ENCODE data around the gene WDR88.
"Not testable (repeated sequence)": the region's sequence is repeated elsewhere in the genome, so short reads cannot be mapped to it uniquely, and the experiment has no call there.

The WDR88 gene

GRCh38 chr19:33166037-33166436 lies 34.1 kb downstream of the WDR88 start:
- not testable (repeated sequence) for DNase-seq (ENCODE audit: low read depth, low spot score); H3K4me3 ChIP-seq (ENCODE audit: low read length); H3K9me3 ChIP-seq (ENCODE audit: control insufficient read depth, insufficient read depth, low read length); H3K27ac ChIP-seq (ENCODE audit: low read length); H3K36me3 ChIP-seq (ENCODE audit: control insufficient read depth, insufficient read depth, low read length); H3K27me3 ChIP-seq (ENCODE audit: control insufficient read depth, insufficient read depth, low read length); H3K4me1 ChIP-seq (ENCODE audit: control insufficient read depth, insufficient read depth, low read length)
- WGBS (ENCODE audit: insufficient coverage, insufficient read length), result no CpG with 5 or more reads among the region's 6 CpGs

GRCh38 chr19:33167438-33167837 lies 35.5 kb downstream of the WDR88 start:
- H3K27me3 ChIP-seq (ENCODE audit: control insufficient read depth, insufficient read depth, low read length), result no peaks in the 10 kb centered on the region
- no peaks in the 10 kb centered on the region for H3K9me3 ChIP-seq (ENCODE audit: control insufficient read depth, insufficient read depth, low read length)
- WGBS (ENCODE audit: insufficient coverage, insufficient read length), result no CpG with 5 or more reads among the region's 1 CpG
- H3K36me3 ChIP-seq (ENCODE audit: control insufficient read depth, insufficient read depth, low read length), result no peaks in the 10 kb centered on the region
- no peak overlapping the region for H3K27ac ChIP-seq (ENCODE audit: low read length)
- DNase-seq (ENCODE audit: low read depth, low spot score), result no peak
- no peaks in the 10 kb centered on the region for H3K4me1 ChIP-seq (ENCODE audit: control insufficient read depth, insufficient read depth, low read length)
- H3K4me3 ChIP-seq (ENCODE audit: low read length), result no peak overlapping the region

- no peaks in the 10 kb centered on the region for H3K27me3 ChIP-seq (ENCODE audit: control insufficient read depth, insufficient read depth, low read length)
- no peak for DNase-seq (ENCODE audit: low read depth, low spot score)
- no peaks in the 10 kb centered on the region for H3K36me3 ChIP-seq (ENCODE audit: control insufficient read depth, insufficient read depth, low read length)
- no peak overlapping the region for H3K4me3 ChIP-seq (ENCODE audit: low read length)
- WGBS (ENCODE audit: insufficient coverage, insufficient read length), result no CpG with 5 or more reads among the region's 1 CpG
- no peaks in the 10 kb centered on the region for H3K4me1 ChIP-seq (ENCODE audit: control insufficient read depth, insufficient read depth, low read length)
- no peaks in the 10 kb centered on the region for H3K9me3 ChIP-seq (ENCODE audit: control insufficient read depth, insufficient read depth, low read length)
- no peak overlapping the region for H3K27ac ChIP-seq (ENCODE audit: low read length)
Measured at GRCh38 chr19:33168528-33168927, 36.6 kb downstream of the WDR88 start.

- Histone ChIP-seq H3K27me3 (ENCODE audit: control insufficient read depth, insufficient read depth, low read length) (no peaks in the 10 kb centered on the region), H3K9me3 (ENCODE audit: control insufficient read depth, insufficient read depth, low read length) (no peaks in the 10 kb centered on the region), H3K36me3 (ENCODE audit: control insufficient read depth, insufficient read depth, low read length) (no peaks in the 10 kb centered on the region), H3K27ac (ENCODE audit: low read length) (no peak overlapping the region), H3K4me3 (ENCODE audit: low read length) (no peak overlapping the region), H3K4me1 (ENCODE audit: control insufficient read depth, insufficient read depth, low read length) (no peaks in the 10 kb centered on the region)
- no CpG with 5 or more reads among the region's 1 CpG for WGBS (ENCODE audit: insufficient coverage, insufficient read length)
- no peak for DNase-seq (ENCODE audit: low read depth, low spot score)
Measured at GRCh38 chr19:33171222-33171795, 39.4 kb downstream of the WDR88 start.

GRCh38 chr19:33171916-33172359 lies 40.0 kb downstream of the WDR88 start:
- DNase-seq (ENCODE audit: low read depth, low spot score), result no peak
- no CpG with 5 or more reads among the region's 6 CpGs for WGBS (ENCODE audit: insufficient coverage, insufficient read length)
- H3K4me3 ChIP-seq (ENCODE audit: low read length), result no peak overlapping the region
- no peaks in the 10 kb centered on the region for H3K4me1 ChIP-seq (ENCODE audit: control insufficient read depth, insufficient read depth, low read length)
- H3K36me3 ChIP-seq (ENCODE audit: control insufficient read depth, insufficient read depth, low read length), result no peaks in the 10 kb centered on the region
- H3K27ac ChIP-seq (ENCODE audit: low read length), result no peak overlapping the region
- H3K9me3 ChIP-seq (ENCODE audit: control insufficient read depth, insufficient read depth, low read length), result no peaks in the 10 kb centered on the region
- no peaks in the 10 kb centered on the region for H3K27me3 ChIP-seq (ENCODE audit: control insufficient read depth, insufficient read depth, low read length)

GRCh38 chr19:33174186-33174585 lies 42.3 kb downstream of the WDR88 start:
- H3K4me3 ChIP-seq (ENCODE audit: low read length), result no peak overlapping the region
- no peaks in the 10 kb centered on the region for H3K27me3 ChIP-seq (ENCODE audit: control insufficient read depth, insufficient read depth, low read length)
- H3K36me3 ChIP-seq (ENCODE audit: control insufficient read depth, insufficient read depth, low read length), result no peaks in the 10 kb centered on the region
- H3K27ac ChIP-seq (ENCODE audit: low read length), result no peak overlapping the region
- WGBS (ENCODE audit: insufficient coverage, insufficient read length), result no CpG with 5 or more reads among the region's 5 CpGs
- H3K9me3 ChIP-seq (ENCODE audit: control insufficient read depth, insufficient read depth, low read length), result no peaks in the 10 kb centered on the region
- DNase-seq (ENCODE audit: low read depth, low spot score), result no peak
- H3K4me1 ChIP-seq (ENCODE audit: control insufficient read depth, insufficient read depth, low read length), result peaks cover 2% of the 10 kb centered on the region; the same call in 1 of the 2 replicates

GRCh38 chr19:33175156-33175782 lies 43.4 kb downstream of the WDR88 start:
- no peaks in the 10 kb centered on the region for H3K36me3 ChIP-seq (ENCODE audit: control insufficient read depth, insufficient read depth, low read length)
- DNase-seq (ENCODE audit: low read depth, low spot score), result no peak
- no CpG with 5 or more reads among the region's 10 CpGs for WGBS (ENCODE audit: insufficient coverage, insufficient read length)
- H3K4me3 ChIP-seq (ENCODE audit: low read length), result no peak overlapping the region
- no peaks in the 10 kb centered on the region for H3K9me3 ChIP-seq (ENCODE audit: control insufficient read depth, insufficient read depth, low read length)
- H3K4me1 ChIP-seq (ENCODE audit: control insufficient read depth, insufficient read depth, low read length), result peaks cover 2% of the 10 kb centered on the region; the same call in 1 of the 2 replicates
- no peaks in the 10 kb centered on the region for H3K27me3 ChIP-seq (ENCODE audit: control insufficient read depth, insufficient read depth, low read length)
- H3K27ac ChIP-seq (ENCODE audit: low read length), result no peak overlapping the region

- no peak for DNase-seq (ENCODE audit: low read depth, low spot score)
- Histone ChIP-seq H3K27me3 (ENCODE audit: control insufficient read depth, insufficient read depth, low read length) (no peaks in the 10 kb centered on the region), H3K36me3 (ENCODE audit: control insufficient read depth, insufficient read depth, low read length) (no peaks in the 10 kb centered on the region), H3K9me3 (ENCODE audit: control insufficient read depth, insufficient read depth, low read length) (no peaks in the 10 kb centered on the region), H3K4me1 (ENCODE audit: control insufficient read depth, insufficient read depth, low read length) (peaks cover 2% of the 10 kb centered on the region; the same call in 1 of the 2 replicates), H3K4me3 (ENCODE audit: low read length) (peak overlapping the region; percentile 88), H3K27ac (ENCODE audit: low read length) (no peak overlapping the region)
- no CpG with 5 or more reads among the region's 25 CpGs for WGBS (ENCODE audit: insufficient coverage, insufficient read length)
Measured at GRCh38 chr19:33175886-33176669, 44.2 kb downstream of the WDR88 start.

- Histone ChIP-seq H3K4me3 (ENCODE audit: low read length) (peak overlapping the region; percentile 88), H3K27me3 (ENCODE audit: control insufficient read depth, insufficient read depth, low read length) (no peaks in the 10 kb centered on the region), H3K27ac (ENCODE audit: low read length) (no peak overlapping the region), H3K36me3 (ENCODE audit: control insufficient read depth, insufficient read depth, low read length) (no peaks in the 10 kb centered on the region), H3K9me3 (ENCODE audit: control insufficient read depth, insufficient read depth, low read length) (no peaks in the 10 kb centered on the region), H3K4me1 (ENCODE audit: control insufficient read depth, insufficient read depth, low read length) (peaks cover 2% of the 10 kb centered on the region; the same call in 1 of the 2 replicates)
- no CpG with 5 or more reads among the region's 65 CpGs for WGBS (ENCODE audit: insufficient coverage, insufficient read length)
- DNase-seq (ENCODE audit: low read depth, low spot score), result peak; percentile 84
Measured at GRCh38 chr19:33176670-33177416, 44.9 kb downstream of the WDR88 start.

- no peaks in the 10 kb centered on the region for H3K36me3 ChIP-seq (ENCODE audit: control insufficient read depth, insufficient read depth, low read length)
- WGBS (ENCODE audit: insufficient coverage, insufficient read length), result no CpG with 5 or more reads among the region's 38 CpGs
- peaks cover 2% of the 10 kb centered on the region; the same call in 1 of the 2 replicates for H3K4me1 ChIP-seq (ENCODE audit: control insufficient read depth, insufficient read depth, low read length)
- no peaks in the 10 kb centered on the region for H3K9me3 ChIP-seq (ENCODE audit: control insufficient read depth, insufficient read depth, low read length)
- peak overlapping the region; percentile 60 for H3K4me3 ChIP-seq (ENCODE audit: low read length)
- no peaks in the 10 kb centered on the region for H3K27me3 ChIP-seq (ENCODE audit: control insufficient read depth, insufficient read depth, low read length)
- no peak for DNase-seq (ENCODE audit: low read depth, low spot score)
- no peak overlapping the region for H3K27ac ChIP-seq (ENCODE audit: low read length)
Measured at GRCh38 chr19:33177417-33177979, 45.6 kb downstream of the WDR88 start.

Measured in iPS DF 6.9 (cell line).